SK-N-SH (cell line): ENCODE data around the gene MUTYH. TPM values are rescaled to one million over a fixed set of nuclear protein-coding genes. Genes with fewer than 3 reads are reported as not detected.

Experiments
- CTCF ChIA-PET: fragments of 300-600, 350-600 bp; formaldehyde crosslinking; extraction: SDS; loops from one replicate; lab custom pipeline; 2021; lab: Yijun Ruan, JAX
- POLR2A ChIA-PET: fragments of 350-600 bp; sonication (Branson Sonifier 250); formaldehyde crosslinking; extraction: SDS; loops from one replicate; lab custom pipeline; 2020; ENCODE audit warnings: antibody characterized with exemption, inconsistent platforms; lab: Yijun Ruan, JAX
- DNase-seq: peaks from one replicate; pipeline ENCODE4 v3.0.0; 2012
- H2AFZ ChIP-seq: fragments of 200-600 bp; sonication (generic); 2 replicates; pipeline ENCODE4 v1.8.1; 2016; ENCODE audit warnings: antibody characterized with exemption, mild to moderate bottlenecking, low read depth
- H3F3A ChIP-seq: fragments of 200-600 bp; sonication (generic); replicated peaks from 2 replicates; pipeline ENCODE3; 2016; ENCODE audit warnings: antibody characterized with exemption, mild to moderate bottlenecking; ENCODE audit not compliant: insufficient read depth
- H3K27ac ChIP-seq, 2 experiments: fragments of 200-500 bp in 1 of 2; fragments of 200-600 bp in 1 of 2; sonication (Bioruptor generic) in 1 of 2; sonication (generic), shearing (Covaris generic) in 1 of 2; 2 replicates each; pipeline versions ENCODE4 v1.5.1 to v1.6.1; 2014 to 2016; ENCODE audit warnings: low read depth in 2 of 2, inconsistent platforms in 1 of 2, low read length in 1 of 2, mild to moderate bottlenecking in 1 of 2, mixed read lengths in 1 of 2
- H3K27me3 ChIP-seq: fragments of 200-600 bp; sonication (generic), shearing (Covaris generic); 2 replicates; pipeline ENCODE4 v1.6.1; 2016; ENCODE audit warnings: mixed run types; ENCODE audit not compliant: insufficient read depth
- H3K36me3 ChIP-seq, 2 experiments: fragments of 200-500 bp in 1 of 2; fragments of 200-600 bp in 1 of 2; sonication (Bioruptor generic) in 1 of 2; sonication (generic) in 1 of 2; replicated peaks in 1 of 2; 2 replicates each; pipeline versions ENCODE3 to v1.5.1; 2014 to 2016; ENCODE audit warnings: low read length in 1 of 2, mild to moderate bottlenecking in 1 of 2; ENCODE audit not compliant: insufficient read depth in 2 of 2, control insufficient read depth in 1 of 2
- H3K4me1 ChIP-seq, 2 experiments: fragments of 200-500 bp in 1 of 2; fragments of 200-600 bp in 1 of 2; sonication (Bioruptor generic) in 1 of 2; sonication (generic), shearing (Covaris generic) in 1 of 2; 2 replicates each; pipeline versions ENCODE4 v1.5.1 to v1.6.1; 2014 to 2016; ENCODE audit warnings: low read depth in 1 of 2, low read length in 1 of 2, mixed run types in 1 of 2; ENCODE audit not compliant: insufficient read depth in 2 of 2, control insufficient read depth in 1 of 2
- H3K4me2 ChIP-seq: fragments of 200-600 bp; sonication (generic), shearing (Covaris generic); 2 replicates; pipeline ENCODE4 v1.6.1; 2017; ENCODE audit warnings: mixed run types
- H3K4me3 ChIP-seq, 2 experiments: fragments of 200-500 bp in 1 of 2; fragments of 200-600 bp in 1 of 2; sonication (Bioruptor generic) in 1 of 2; sonication (generic), shearing (Covaris generic) in 1 of 2; 2 replicates each; pipeline versions ENCODE4 v1.5.1 to v1.8.1; 2014 to 2016; ENCODE audit warnings: low read depth in 2 of 2, inconsistent platforms in 1 of 2, low read length in 1 of 2, mild to moderate bottlenecking in 1 of 2, mixed read lengths in 1 of 2, moderate library complexity in 1 of 2
- H3K79me2 ChIP-seq: fragments of 200-600 bp; sonication (generic); 2 replicates; pipeline ENCODE4 v1.8.1; 2017; ENCODE audit warnings: mild to moderate bottlenecking; ENCODE audit not compliant: insufficient read depth
- H3K9ac ChIP-seq: fragments of 200-600 bp; sonication (generic); 2 replicates; pipeline ENCODE4 v1.6.1; 2017; ENCODE audit warnings: mixed run types
- H3K9me2 ChIP-seq: fragments of 200-600 bp; sonication (generic); 2 replicates; pipeline ENCODE4 v1.6.1; 2017; ENCODE audit warnings: mixed run types
- H3K9me3 ChIP-seq: fragments of 200-600 bp; sonication (generic); 2 replicates; pipeline ENCODE4 v1.6.1; 2017; ENCODE audit warnings: mixed run types, mild to moderate bottlenecking, moderate library complexity
- H4K20me1 ChIP-seq: fragments of 200-600 bp; sonication (generic); 2 replicates; pipeline ENCODE4 v1.6.1; 2017; ENCODE audit warnings: mild to moderate bottlenecking, mixed run types; ENCODE audit not compliant: insufficient read depth
- CTCF ChIP-seq: fragments of 200-600 bp; sonication (generic); IDR thresholded peaks from 2 replicates; pipeline ENCODE4 v1.6.1; 2017; ENCODE audit warnings: antibody characterized with exemption, mild to moderate bottlenecking, moderate library complexity
- FOXM1 ChIP-seq: IDR thresholded peaks from 2 replicates; pipeline ENCODE4 v1.4.0; 2012; ENCODE audit warnings: low read depth, mild to moderate bottlenecking
- GATA2 ChIP-seq: sonication (generic); formaldehyde crosslinking; IDR thresholded peaks from 2 replicates; pipeline ENCODE4 v1.5.0; 2020; ENCODE audit warnings: mild to moderate bottlenecking, missing genetic modification reagents
- MEF2A ChIP-seq: IDR thresholded peaks from 2 replicates; pipeline ENCODE4 v1.4.0; 2012; ENCODE audit warnings: low read depth, borderline replicate concordance
- PBX3 ChIP-seq: IDR thresholded peaks from 2 replicates; pipeline ENCODE4; 2012
- POLR2AphosphoS5 ChIP-seq: IDR thresholded peaks from 2 replicates; pipeline ENCODE4 v1.6.1; 2012; ENCODE audit warnings: low read depth, low read length
- REST ChIP-seq: IDR thresholded peaks from 2 replicates; pipeline ENCODE4 v1.6.1; 2012; ENCODE audit warnings: mild to moderate bottlenecking, low read depth, low read length, moderate library complexity
- RXRA ChIP-seq: IDR thresholded peaks from 2 replicates; pipeline ENCODE4 v1.4.0; 2012; ENCODE audit warnings: low read depth, mild to moderate bottlenecking, borderline replicate concordance
- TCF12 ChIP-seq: IDR thresholded peaks from 2 replicates; pipeline ENCODE4 v1.4.0; 2012
- YY1 ChIP-seq: IDR thresholded peaks from 2 replicates; pipeline ENCODE4 v1.4.0; 2012; ENCODE audit warnings: low read depth, mild to moderate bottlenecking
- WGBS: methylation state at CpG from one replicate; pipeline ENCODE4 v1.1.6; 2017; ENCODE audit warnings: low lambda C conversion rate; 5-methylcytosine and 5-hydroxymethylcytosine counted together
- polyA plus RNA-seq, 3 experiments: library from polyadenylated mRNA; depleted of rRNA; stranded (reverse); fragments of >200 nt; gene quantifications; 2 replicates each; pipeline ENCODE4 v1.2.3, GENCODE V29; 2012
- TF ChIP-seq, protein P1 (sequence below): IDR thresholded peaks from 2 replicates; pipeline ENCODE4 v1.4.0; 2012; ENCODE audit warnings: low read depth, borderline replicate concordance
- TF ChIP-seq, protein P2 (sequence below): fragments of 150-350 bp; IDR thresholded peaks from 2 replicates; pipeline ENCODE4 v1.6.1; 2016; ENCODE audit warnings: mild to moderate bottlenecking, low read depth, low read length
- TF ChIP-seq, protein P3 (sequence below): fragments of 150-350 bp; IDR thresholded peaks from 2 replicates; pipeline ENCODE4 v1.6.1; 2017; ENCODE audit warnings: antibody characterized with exemption, low read length, low read depth, borderline replicate concordance
- TF ChIP-seq, protein P4 (sequence below): IDR thresholded peaks from 2 replicates; pipeline ENCODE4 v1.4.0; 2012; ENCODE audit warnings: low read depth

Gene MUTYH
- polyA plus RNA-seq, 1 of the 3 experiments (the other 2 are of a cell fraction) = 23.3 TPM

DNA sequence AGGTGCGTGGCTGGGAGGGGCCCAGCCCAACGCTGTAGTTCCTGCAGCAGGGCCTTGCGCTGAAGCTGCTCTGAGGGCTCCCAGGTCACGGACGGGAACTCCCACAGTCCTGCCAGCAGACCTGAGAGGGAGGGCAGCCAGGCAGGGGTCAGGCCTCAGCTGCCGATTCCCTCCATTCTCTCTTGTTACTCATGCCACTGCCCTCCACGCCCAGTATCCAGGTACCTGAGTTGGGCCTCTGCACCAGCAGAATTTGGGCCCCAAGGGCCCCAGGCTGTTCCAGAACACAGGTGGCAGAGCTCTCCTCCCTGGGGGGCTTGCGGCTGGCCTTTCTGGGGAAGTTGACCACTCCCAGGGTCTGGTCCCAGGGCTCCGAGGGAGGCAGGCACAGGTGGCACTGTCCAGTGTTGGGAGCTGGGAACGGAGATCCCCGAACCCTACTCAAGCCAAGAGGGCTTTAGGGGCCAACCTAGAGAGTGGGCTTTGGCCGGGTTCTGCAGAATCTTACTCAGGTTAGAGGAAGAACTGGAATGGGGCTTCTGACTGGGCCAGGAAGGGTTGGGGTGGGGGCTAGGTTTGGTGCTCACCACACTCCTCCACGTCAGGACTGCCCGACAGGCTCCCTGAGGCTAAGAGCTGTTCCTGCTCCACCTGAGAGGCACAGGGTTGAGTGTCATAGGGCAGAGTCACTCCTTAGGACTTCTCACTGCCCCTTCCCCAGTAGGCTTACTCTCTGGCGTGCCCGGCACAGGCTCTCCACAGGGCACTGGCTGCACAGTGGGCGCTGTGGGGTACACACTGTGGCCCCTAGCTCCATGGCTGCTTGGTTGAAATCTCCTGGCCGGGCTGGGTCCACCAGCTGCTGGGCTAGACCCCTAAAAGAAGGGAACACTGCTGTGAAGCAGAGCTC is 8.5 kb downstream of the MUTYH start:
- Histone ChIP-seq H3K27me3 (no peaks in the 10 kb centered on the region), H3K36me3 (peaks cover 3 to 28% of the 10 kb centered on the region in 2 experiments), H3K9ac (no peak overlapping the region), H3K4me1 (peaks cover 0 to 8% of the 10 kb centered on the region in 2 experiments; a peak in 1 of 4 replicates), H2AFZ (no peak overlapping the region), H3K4me3 (no peak overlapping the region), H4K20me1 (no peaks in the 10 kb centered on the region), H3K79me2 (no peaks in the 10 kb centered on the region), H3K9me3 (no peaks in the 10 kb centered on the region), H3F3A (no peaks in the 10 kb centered on the region), H3K4me2 (no peak overlapping the region), H3K9me2 (no peaks in the 10 kb centered on the region), H3K27ac (no peak overlapping the region; a peak in 1 of 4 replicates)
- ChIA-PET CTCF (interaction anchor here (1.0 kb wide), 1 partner anchor 134 kb away, joined by 3 read pairs; no protein-coding TSS in a partner anchor), POLR2A (no interaction called here)
- 97% methylated on average over 6 of the region's 18 CpGs for WGBS
- TF ChIP-seq, protein P1, sequence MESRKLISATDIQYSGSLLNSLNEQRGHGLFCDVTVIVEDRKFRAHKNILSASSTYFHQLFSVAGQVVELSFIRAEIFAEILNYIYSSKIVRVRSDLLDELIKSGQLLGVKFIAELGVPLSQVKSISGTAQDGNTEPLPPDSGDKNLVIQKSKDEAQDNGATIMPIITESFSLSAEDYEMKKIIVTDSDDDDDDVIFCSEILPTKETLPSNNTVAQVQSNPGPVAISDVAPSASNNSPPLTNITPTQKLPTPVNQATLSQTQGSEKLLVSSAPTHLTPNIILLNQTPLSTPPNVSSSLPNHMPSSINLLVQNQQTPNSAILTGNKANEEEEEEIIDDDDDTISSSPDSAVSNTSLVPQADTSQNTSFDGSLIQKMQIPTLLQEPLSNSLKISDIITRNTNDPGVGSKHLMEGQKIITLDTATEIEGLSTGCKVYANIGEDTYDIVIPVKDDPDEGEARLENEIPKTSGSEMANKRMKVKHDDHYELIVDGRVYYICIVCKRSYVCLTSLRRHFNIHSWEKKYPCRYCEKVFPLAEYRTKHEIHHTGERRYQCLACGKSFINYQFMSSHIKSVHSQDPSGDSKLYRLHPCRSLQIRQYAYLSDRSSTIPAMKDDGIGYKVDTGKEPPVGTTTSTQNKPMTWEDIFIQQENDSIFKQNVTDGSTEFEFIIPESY = no peak
- no peak for TF ChIP-seq GATA2 (CRISPR knock-in tag)
- no peak for TF ChIP-seq RXRA
- TF ChIP-seq FOXM1 = no peak
- no peak for TF ChIP-seq CTCF
- TF ChIP-seq REST = no peak
- no peak for TF ChIP-seq TCF12
- no peak for TF ChIP-seq POLR2AphosphoS5
- TF ChIP-seq YY1 = no peak
- TF ChIP-seq PBX3 = no peak
- TF ChIP-seq MEF2A = no peak
- TF ChIP-seq, protein P2, sequence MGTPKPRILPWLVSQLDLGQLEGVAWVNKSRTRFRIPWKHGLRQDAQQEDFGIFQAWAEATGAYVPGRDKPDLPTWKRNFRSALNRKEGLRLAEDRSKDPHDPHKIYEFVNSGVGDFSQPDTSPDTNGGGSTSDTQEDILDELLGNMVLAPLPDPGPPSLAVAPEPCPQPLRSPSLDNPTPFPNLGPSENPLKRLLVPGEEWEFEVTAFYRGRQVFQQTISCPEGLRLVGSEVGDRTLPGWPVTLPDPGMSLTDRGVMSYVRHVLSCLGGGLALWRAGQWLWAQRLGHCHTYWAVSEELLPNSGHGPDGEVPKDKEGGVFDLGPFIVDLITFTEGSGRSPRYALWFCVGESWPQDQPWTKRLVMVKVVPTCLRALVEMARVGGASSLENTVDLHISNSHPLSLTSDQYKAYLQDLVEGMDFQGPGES = no peak
- TF ChIP-seq, protein P3, sequence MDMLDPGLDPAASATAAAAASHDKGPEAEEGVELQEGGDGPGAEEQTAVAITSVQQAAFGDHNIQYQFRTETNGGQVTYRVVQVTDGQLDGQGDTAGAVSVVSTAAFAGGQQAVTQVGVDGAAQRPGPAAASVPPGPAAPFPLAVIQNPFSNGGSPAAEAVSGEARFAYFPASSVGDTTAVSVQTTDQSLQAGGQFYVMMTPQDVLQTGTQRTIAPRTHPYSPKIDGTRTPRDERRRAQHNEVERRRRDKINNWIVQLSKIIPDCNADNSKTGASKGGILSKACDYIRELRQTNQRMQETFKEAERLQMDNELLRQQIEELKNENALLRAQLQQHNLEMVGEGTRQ = no peak
- TF ChIP-seq, protein P4, sequence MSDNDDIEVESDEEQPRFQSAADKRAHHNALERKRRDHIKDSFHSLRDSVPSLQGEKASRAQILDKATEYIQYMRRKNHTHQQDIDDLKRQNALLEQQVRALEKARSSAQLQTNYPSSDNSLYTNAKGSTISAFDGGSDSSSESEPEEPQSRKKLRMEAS = no peak
- no peak for DNase-seq
